Measurements from ENCODE around the gene ZNF236.

Gene ZNF236

GRCh38 chr18:76855594-76855993 lies 33.2 kb downstream of the ZNF236 start:
- no peak for TF ChIP-seq CTCF (IDR thresholded peaks at IDR 0.05; ENCODE audit: low read depth, low read length, missing control alignments)
- no peak overlapping the region for H3K4me3 ChIP-seq (replicated peaks; ENCODE audit: low read depth, low read length)
- no peak for DNase-seq (ENCODE audit: extremely low read depth, low read depth)

- DNase-seq (ENCODE audit: extremely low read depth, low read depth) = no peak
- TF ChIP-seq CTCF (IDR thresholded peaks at IDR 0.05; ENCODE audit: low read depth, low read length, missing control alignments) = no peak
- H3K4me3 ChIP-seq (replicated peaks; ENCODE audit: low read depth, low read length) = no peak overlapping the region
Observed at GRCh38 chr18:76857476-76857875, 35.1 kb downstream of the ZNF236 start.

GRCh38 chr18:76859474-76860339 lies 37.4 kb downstream of the ZNF236 start:
- no peak overlapping the region for H3K4me3 ChIP-seq (replicated peaks; ENCODE audit: low read depth, low read length)

GRCh38 chr18:76860411-76860810 lies 38.1 kb downstream of the ZNF236 start:
- no peak for DNase-seq (ENCODE audit: extremely low read depth, low read depth)
- H3K4me3 ChIP-seq (replicated peaks; ENCODE audit: low read depth, low read length) = no peak overlapping the region
- no peak for TF ChIP-seq CTCF (IDR thresholded peaks at IDR 0.05; ENCODE audit: low read depth, low read length, missing control alignments)

More at GRCh38 chr18:76859474-76860339, 37.4 kb downstream of the ZNF236 start:
- DNase-seq (ENCODE audit: extremely low read depth, low read depth) = no peak
- TF ChIP-seq CTCF (IDR thresholded peaks at IDR 0.05; ENCODE audit: low read depth, low read length, missing control alignments) = no peak

DNA sequence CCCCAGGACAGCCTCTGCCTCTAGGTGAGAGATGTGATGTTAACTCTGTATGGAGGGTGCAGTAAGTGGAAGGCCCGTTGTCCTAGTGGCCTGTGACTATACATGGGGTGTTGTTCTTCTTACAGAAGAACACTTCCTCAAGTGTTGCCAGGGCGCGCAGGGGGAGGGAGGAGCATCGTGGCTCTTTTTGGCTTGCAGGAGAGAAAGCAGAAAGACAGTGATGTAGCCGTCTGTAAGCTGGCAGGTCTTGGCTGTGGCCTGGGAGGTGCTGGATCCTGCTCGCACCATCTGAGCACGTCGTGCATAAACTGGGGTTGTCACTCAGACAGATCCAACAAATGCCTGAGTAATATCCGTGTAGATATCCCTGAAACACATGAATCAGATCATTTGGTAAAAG lies 44.3 kb downstream of the ZNF236 start:
- no peak overlapping the region for H3K4me3 ChIP-seq (replicated peaks; ENCODE audit: low read depth, low read length)
- no peak for TF ChIP-seq CTCF (IDR thresholded peaks at IDR 0.05; ENCODE audit: low read depth, low read length, missing control alignments)
- DNase-seq (ENCODE audit: extremely low read depth, low read depth) = no peak

- no peak for TF ChIP-seq CTCF (IDR thresholded peaks at IDR 0.05; ENCODE audit: low read depth, low read length, missing control alignments)
- H3K4me3 ChIP-seq (replicated peaks; ENCODE audit: low read depth, low read length) = no peak overlapping the region
- DNase-seq (ENCODE audit: extremely low read depth, low read depth) = no peak
Observed at GRCh38 chr18:76873311-76873710, 51.0 kb downstream of the ZNF236 start.

Measured in HFF-Myc (cell line).